HepG2 (cell line): ENCODE data around the gene TWNK. TPM values are rescaled to one million over a fixed set of nuclear protein-coding genes. Genes with fewer than 3 reads are reported as not detected.

Source experiments
- BRD4 ChIP-seq: sonication (generic); formaldehyde crosslinking; IDR thresholded peaks from 2 replicates; pipeline ENCODE4 v1.4.0; 2020; ENCODE audit warnings: missing genetic modification reagents
- ESRRA ChIP-seq: sonication (generic); formaldehyde crosslinking; IDR thresholded peaks from 2 replicates; pipeline ENCODE4 v1.5.1; 2020; ENCODE audit warnings: mild to moderate bottlenecking, low read depth, missing genetic modification reagents
- GABPB1 ChIP-seq: IDR thresholded peaks from 2 replicates; pipeline ENCODE4 v1.6.1; 2016; ENCODE audit warnings: mild to moderate bottlenecking, missing genetic modification reagents, moderate library complexity, missing compliant biosample characterization
- GTF2F1 ChIP-seq: fragments of 150-350 bp; IDR thresholded peaks from 2 replicates; pipeline ENCODE4 v1.6.1; 2014; ENCODE audit warnings: low read length
- HMG20A ChIP-seq: IDR thresholded peaks from 2 replicates; pipeline ENCODE4 v1.6.1; 2016; ENCODE audit warnings: borderline replicate concordance
- PPARG ChIP-seq: conservative IDR thresholded peaks from 2 replicates; pipeline ENCODE4 v1.6.1; 2016; ENCODE audit warnings: missing biosample characterization, missing genetic modification reagents
- RAD21 ChIP-seq: fragments of 450-650 bp; formaldehyde crosslinking; IDR thresholded peaks from 2 replicates; pipeline ENCODE4 v1.5.0; 2020; ENCODE audit warnings: mild to moderate bottlenecking
- SALL1 ChIP-seq: sonication (generic); formaldehyde crosslinking; IDR thresholded peaks from 2 replicates; pipeline ENCODE4 v1.8.0; 2022; ENCODE audit warnings: mild to moderate bottlenecking, missing genetic modification reagents
- SIN3B ChIP-seq: fragments of 150-350 bp; IDR thresholded peaks from 2 replicates; pipeline ENCODE4 v1.6.1; 2014; ENCODE audit warnings: low read length
- SMYD3 ChIP-seq: sonication (generic); formaldehyde crosslinking; IDR thresholded peaks from 2 replicates; pipeline ENCODE4 v1.8.1; 2023; ENCODE audit warnings: mild to moderate bottlenecking, missing genetic modification reagents
- ZBED4 ChIP-seq: sonication (generic); formaldehyde crosslinking; IDR thresholded peaks from 2 replicates; pipeline ENCODE4 v1.4.0; 2020; ENCODE audit warnings: missing genetic modification reagents, borderline replicate concordance
- ZNF180 ChIP-seq: sonication (generic); formaldehyde crosslinking; IDR thresholded peaks from 2 replicates; pipeline ENCODE4 v1.4.0; 2020; ENCODE audit warnings: low read depth, missing genetic modification reagents, borderline replicate concordance
- ZNF430 ChIP-seq: sonication (generic); formaldehyde crosslinking; IDR thresholded peaks from 2 replicates; pipeline ENCODE4 v1.9.0; 2021; ENCODE audit warnings: mild to moderate bottlenecking, missing genetic modification reagents
- ZNF577 ChIP-seq: sonication (generic); formaldehyde crosslinking; IDR thresholded peaks from 2 replicates; pipeline ENCODE4 v1.4.0; 2020; ENCODE audit warnings: mild to moderate bottlenecking, low read depth, missing genetic modification reagents, borderline replicate concordance
- ZNF598 ChIP-seq: sonication (generic); formaldehyde crosslinking; IDR thresholded peaks from 2 replicates; pipeline ENCODE4 v1.5.1; 2020; ENCODE audit warnings: mild to moderate bottlenecking, missing genetic modification reagents, borderline replicate concordance
- ZNF652 ChIP-seq: IDR thresholded peaks from 2 replicates; pipeline ENCODE4 v1.6.1; 2016; ENCODE audit warnings: low read depth, borderline replicate concordance
- ZNF720 ChIP-seq: sonication (generic); formaldehyde crosslinking; IDR thresholded peaks from 2 replicates; pipeline ENCODE4 v1.4.0; 2020; ENCODE audit warnings: missing genetic modification reagents
- polyA plus RNA-seq, 8 experiments: library from polyadenylated mRNA; depleted of rRNA in 3 of 8; stranded (reverse) in 7 of 8; unstranded in 1 of 8; fragments of >200 nt; fragmentation: Illumina TruSeq in 4 of 8; extraction: Trizol in 4 of 8; gene quantifications; 2 replicates each; pipeline versions ENCODE4 v1.2.1 to v1.2.3, GENCODE V29; 2011 to 2016; ENCODE audit warnings: low read depth in 4 of 8, missing spikeins in 1 of 8, mixed read lengths in 1 of 8; ENCODE audit not compliant: insufficient read depth in 1 of 8
- total RNA-seq, 5 experiments: library from RNA; depleted of rRNA; stranded (reverse); fragments of >200 nt; fragmentation: Illumina TruSeq; extraction: Trizol; gene quantifications; 2 replicates each; pipeline ENCODE4 v1.2.3, GENCODE V29; 2016; ENCODE audit warnings: low read depth in 1 of 5
- TF ChIP-seq, protein P1 (sequence below): sonication (generic); formaldehyde crosslinking; IDR thresholded peaks from 2 replicates; pipeline ENCODE4; 2020; ENCODE audit warnings: missing genetic modification reagents, mild to moderate bottlenecking, borderline replicate concordance
- TF ChIP-seq, protein P2 (sequence below): sonication (generic); formaldehyde crosslinking; conservative IDR thresholded peaks from 2 replicates; pipeline ENCODE4 v1.4.0; 2020; ENCODE audit warnings: mild to moderate bottlenecking, missing genetic modification reagents, moderate library complexity

TWNK gene
- total and polyA plus RNA-seq, 2 of the 13 experiments (the other 11 are each of a cell fraction or from before 2014, with no cell fraction given), result 10.7 to 16.5 TPM

- TF ChIP-seq ZBED4 (CRISPR knock-in tag) (0 out of 2 replicates have a peak, but pooled peaks have one; percentile 23), ZNF598 (0 out of 2 replicates have a peak, but pooled peaks have one; percentile 87), GTF2F1 (no peak), HMG20A (CRISPR knock-in tag) (no peak), SIN3B (no peak), GABPB1 (CRISPR knock-in tag) (peak; percentile 70; the same call in 1 of the 2 replicates), ESRRA (CRISPR knock-in tag) (peak; percentile 60; the same call in 1 of the 2 replicates), SALL1 (peak; percentile 62; the same call in 1 of the 2 replicates), ZNF720 (0 out of 2 replicates have a peak, but pooled peaks have one; percentile 3), PPARG (CRISPR knock-in tag) (peak; percentile 59; the same call in 1 of the 2 replicates), SMYD3 (CRISPR knock-in tag) (0 out of 2 replicates have a peak, but pooled peaks have one; percentile 59), ZNF430 (CRISPR knock-in tag) (peak; percentile 77), ZNF652 (no peak), BRD4 (CRISPR knock-in tag) (peak; percentile 35), ZNF577 (CRISPR knock-in tag) (no peak), RAD21 (peak; percentile 90), ZNF180 (CRISPR knock-in tag) (no peak)
- TF ChIP-seq, protein P1, sequence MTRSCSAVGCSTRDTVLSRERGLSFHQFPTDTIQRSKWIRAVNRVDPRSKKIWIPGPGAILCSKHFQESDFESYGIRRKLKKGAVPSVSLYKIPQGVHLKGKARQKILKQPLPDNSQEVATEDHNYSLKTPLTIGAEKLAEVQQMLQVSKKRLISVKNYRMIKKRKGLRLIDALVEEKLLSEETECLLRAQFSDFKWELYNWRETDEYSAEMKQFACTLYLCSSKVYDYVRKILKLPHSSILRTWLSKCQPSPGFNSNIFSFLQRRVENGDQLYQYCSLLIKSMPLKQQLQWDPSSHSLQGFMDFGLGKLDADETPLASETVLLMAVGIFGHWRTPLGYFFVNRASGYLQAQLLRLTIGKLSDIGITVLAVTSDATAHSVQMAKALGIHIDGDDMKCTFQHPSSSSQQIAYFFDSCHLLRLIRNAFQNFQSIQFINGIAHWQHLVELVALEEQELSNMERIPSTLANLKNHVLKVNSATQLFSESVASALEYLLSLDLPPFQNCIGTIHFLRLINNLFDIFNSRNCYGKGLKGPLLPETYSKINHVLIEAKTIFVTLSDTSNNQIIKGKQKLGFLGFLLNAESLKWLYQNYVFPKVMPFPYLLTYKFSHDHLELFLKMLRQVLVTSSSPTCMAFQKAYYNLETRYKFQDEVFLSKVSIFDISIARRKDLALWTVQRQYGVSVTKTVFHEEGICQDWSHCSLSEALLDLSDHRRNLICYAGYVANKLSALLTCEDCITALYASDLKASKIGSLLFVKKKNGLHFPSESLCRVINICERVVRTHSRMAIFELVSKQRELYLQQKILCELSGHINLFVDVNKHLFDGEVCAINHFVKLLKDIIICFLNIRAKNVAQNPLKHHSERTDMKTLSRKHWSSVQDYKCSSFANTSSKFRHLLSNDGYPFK (CRISPR knock-in tag), result no peak
- TF ChIP-seq, protein P2, sequence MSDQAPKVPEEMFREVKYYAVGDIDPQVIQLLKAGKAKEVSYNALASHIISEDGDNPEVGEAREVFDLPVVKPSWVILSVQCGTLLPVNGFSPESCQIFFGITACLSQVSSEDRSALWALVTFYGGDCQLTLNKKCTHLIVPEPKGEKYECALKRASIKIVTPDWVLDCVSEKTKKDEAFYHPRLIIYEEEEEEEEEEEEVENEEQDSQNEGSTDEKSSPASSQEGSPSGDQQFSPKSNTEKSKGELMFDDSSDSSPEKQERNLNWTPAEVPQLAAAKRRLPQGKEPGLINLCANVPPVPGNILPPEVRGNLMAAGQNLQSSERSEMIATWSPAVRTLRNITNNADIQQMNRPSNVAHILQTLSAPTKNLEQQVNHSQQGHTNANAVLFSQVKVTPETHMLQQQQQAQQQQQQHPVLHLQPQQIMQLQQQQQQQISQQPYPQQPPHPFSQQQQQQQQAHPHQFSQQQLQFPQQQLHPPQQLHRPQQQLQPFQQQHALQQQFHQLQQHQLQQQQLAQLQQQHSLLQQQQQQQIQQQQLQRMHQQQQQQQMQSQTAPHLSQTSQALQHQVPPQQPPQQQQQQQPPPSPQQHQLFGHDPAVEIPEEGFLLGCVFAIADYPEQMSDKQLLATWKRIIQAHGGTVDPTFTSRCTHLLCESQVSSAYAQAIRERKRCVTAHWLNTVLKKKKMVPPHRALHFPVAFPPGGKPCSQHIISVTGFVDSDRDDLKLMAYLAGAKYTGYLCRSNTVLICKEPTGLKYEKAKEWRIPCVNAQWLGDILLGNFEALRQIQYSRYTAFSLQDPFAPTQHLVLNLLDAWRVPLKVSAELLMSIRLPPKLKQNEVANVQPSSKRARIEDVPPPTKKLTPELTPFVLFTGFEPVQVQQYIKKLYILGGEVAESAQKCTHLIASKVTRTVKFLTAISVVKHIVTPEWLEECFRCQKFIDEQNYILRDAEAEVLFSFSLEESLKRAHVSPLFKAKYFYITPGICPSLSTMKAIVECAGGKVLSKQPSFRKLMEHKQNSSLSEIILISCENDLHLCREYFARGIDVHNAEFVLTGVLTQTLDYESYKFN (CRISPR knock-in tag), result peak; percentile 33; the same call in 1 of the 2 replicates
Observed at GRCh38 chr10:100998991-100999741, 11.8 kb downstream of the TWNK start (continued).
